Heart left ventricle (tissue), 13 donors: ENCODE data around the gene SELENOK.

Experiments
- POLR2A ChIP-seq, 2 donors: fragments of 450-650 bp; IDR thresholded peaks; one replicate each; pipeline ENCODE4 v1.6.1; 2017; ENCODE audit warnings: antibody characterized with exemption in 2 of 2, mild to moderate bottlenecking in 2 of 2, moderate library complexity in 2 of 2
- TF ChIP-seq, protein P1 (sequence below), 12 donors: fragments of 200-600 bp; sonication (generic) in 4 of 12; IDR thresholded peaks; one replicate each; pipeline versions ENCODE4 v1.5.0 to v1.8.0; 2018 to 2022; ENCODE audit warnings: antibody characterized with exemption in 12 of 12, mild to moderate bottlenecking in 5 of 12
- donor health status: ischemic (EF 13 %, LVEDD 7.1; RV severe dilation, severe dysfunction).
- donor health status: DM: no; HTN: yes; CAD: no.
- donor health status: DM: no; HTN: no; CAD: no.
- donor health status: ischemic (EF 25% LVEDD 6.9; RV normal size, moderate dysfunction).
- donor health status: ischemic (EF 25% LVEDD 5.7; RV mildly dilated, moderate dysfunction).
- donor health status: ischemic (EF 35%, LVEDD 5.7; RV mildly dilated, moderate dysfunction).
- donor health status: nonischemic (EF 11% LVEDD 7.7; RV severe dilation, severe dysfunction).
- donor health status: DM: yes; HTN: yes; CAD: no.
- donor health status: PGD.
- donor health status: ischemic (EF 29% LVEDD 5.4; RV normal size, mild dysfunction).
- donor health status: nonischemic (EF 23%, LVEDD 6.1; RV moderate dilation, normal function).

- no peak for TF ChIP-seq POLR2A (IDR thresholded peaks at IDR 0.05)
- TF ChIP-seq, protein P1, sequence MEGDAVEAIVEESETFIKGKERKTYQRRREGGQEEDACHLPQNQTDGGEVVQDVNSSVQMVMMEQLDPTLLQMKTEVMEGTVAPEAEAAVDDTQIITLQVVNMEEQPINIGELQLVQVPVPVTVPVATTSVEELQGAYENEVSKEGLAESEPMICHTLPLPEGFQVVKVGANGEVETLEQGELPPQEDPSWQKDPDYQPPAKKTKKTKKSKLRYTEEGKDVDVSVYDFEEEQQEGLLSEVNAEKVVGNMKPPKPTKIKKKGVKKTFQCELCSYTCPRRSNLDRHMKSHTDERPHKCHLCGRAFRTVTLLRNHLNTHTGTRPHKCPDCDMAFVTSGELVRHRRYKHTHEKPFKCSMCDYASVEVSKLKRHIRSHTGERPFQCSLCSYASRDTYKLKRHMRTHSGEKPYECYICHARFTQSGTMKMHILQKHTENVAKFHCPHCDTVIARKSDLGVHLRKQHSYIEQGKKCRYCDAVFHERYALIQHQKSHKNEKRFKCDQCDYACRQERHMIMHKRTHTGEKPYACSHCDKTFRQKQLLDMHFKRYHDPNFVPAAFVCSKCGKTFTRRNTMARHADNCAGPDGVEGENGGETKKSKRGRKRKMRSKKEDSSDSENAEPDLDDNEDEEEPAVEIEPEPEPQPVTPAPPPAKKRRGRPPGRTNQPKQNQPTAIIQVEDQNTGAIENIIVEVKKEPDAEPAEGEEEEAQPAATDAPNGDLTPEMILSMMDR (IDR thresholded peaks at IDR 0.05) = no peak
Measured at GRCh38 chr3:53846134-53846850, 45.4 kb downstream of the SELENOK start, which contains the start of the genes CHDH and IL17RB.
